CD4-positive, alpha-beta T cell (primary cell): ENCODE measurements around the gene CFAP61. TPM values are rescaled to one million over a fixed set of nuclear protein-coding genes. Genes with fewer than 3 reads are reported as not detected.
"Not testable (repeated sequence)": the region's sequence is repeated elsewhere in the genome, so short reads cannot be mapped to it uniquely, and the experiment has no call there.

Source experiments
- ATAC-seq: fragments of 200-7000 bp; cut with Tn5 transposase; one replicate; pipeline ENCODE4 v1.10.0; 2022; ENCODE audit warnings: mild to moderate bottlenecking; ENCODE audit not compliant: poor library complexity
- CTCF ChIA-PET: fragments of 350-600 bp; sonication (Branson Sonifier 250); formaldehyde crosslinking; loops from one replicate; lab custom pipeline; 2021; ENCODE audit warnings: antibody characterized with exemption, inconsistent platforms; lab: Charles Lee
- POLR2A ChIA-PET: fragments of 350-600 bp; sonication (Branson Sonifier 250); formaldehyde crosslinking; loops from one replicate; lab custom pipeline; 2021; ENCODE audit warnings: antibody characterized with exemption, inconsistent platforms; lab: Charles Lee
- DNase-seq, 14 experiments: peaks; one replicate each; pipeline ENCODE4 v3.0.0-alpha.2; 2013 to 2020; ENCODE audit warnings: mixed read lengths in 2 of 14
- H3K27ac ChIP-seq, 2 donors: one replicate each; pipeline versions ENCODE4 v1.5.1 to v1.7.0; 2013; ENCODE audit warnings: low read length in 2 of 2, low read depth in 1 of 2, mild to moderate bottlenecking in 1 of 2
- H3K27me3 ChIP-seq, 2 experiments: 1 replicate in 1 of 2; 2 replicates in 1 of 2; pipeline versions ENCODE4 v1.6.1 to v1.7.0; 2013; ENCODE audit warnings: low read length in 2 of 2, control low read depth in 1 of 2, mild to moderate bottlenecking in 1 of 2, moderate library complexity in 1 of 2; ENCODE audit not compliant: insufficient read depth in 2 of 2, control insufficient read depth in 1 of 2
- H3K36me3 ChIP-seq: one replicate; pipeline ENCODE4 v1.6.1; 2013; ENCODE audit warnings: low read length, control low read depth; ENCODE audit not compliant: insufficient read depth
- H3K4me1 ChIP-seq: one replicate; pipeline ENCODE4 v1.6.1; 2013; ENCODE audit warnings: low read length, control low read depth; ENCODE audit not compliant: insufficient read depth
- H3K4me3 ChIP-seq: one replicate; pipeline ENCODE4 v1.5.1; 2013; ENCODE audit warnings: mild to moderate bottlenecking, low read length, moderate library complexity
- H3K9me3 ChIP-seq, 2 experiments: 1 replicate in 1 of 2; 2 replicates in 1 of 2; pipeline versions ENCODE4 v1.6.1 to v1.7.0; 2013; ENCODE audit warnings: low read length in 2 of 2, mild to moderate bottlenecking in 2 of 2, control low read depth in 1 of 2, moderate library complexity in 1 of 2; ENCODE audit not compliant: control insufficient read depth in 1 of 2, insufficient read depth in 1 of 2
- H3K27ac Mint-ChIP-seq: one replicate; pipeline ENCODE4 v1.8.0; 2020; ENCODE audit warnings: mixed read lengths
- H3K27me3 Mint-ChIP-seq: one replicate; pipeline ENCODE4 v1.8.0; 2021; ENCODE audit warnings: mixed read lengths
- H3K36me3 Mint-ChIP-seq: one replicate; pipeline ENCODE4 v1.8.0; 2021; ENCODE audit warnings: low read depth, mixed read lengths
- H3K4me1 Mint-ChIP-seq: one replicate; pipeline ENCODE4 v1.8.0; 2021; ENCODE audit warnings: low read depth, mixed read lengths
- H3K4me3 Mint-ChIP-seq: one replicate; pipeline ENCODE4 v1.8.0; 2020; ENCODE audit warnings: mild to moderate bottlenecking, mixed read lengths
- H3K9me3 Mint-ChIP-seq: one replicate; pipeline ENCODE4 v1.8.0; 2020; ENCODE audit warnings: mixed read lengths
- intact Hi-C, 2 experiments: fragments of 100-400 bp; cut with DNase I in 1 of 2; cut with micrococcal nuclease in 1 of 2; formaldehyde crosslinking; loops; one replicate each; pipeline versions ENCODE4 v1.15.1 to v1.9.0; 2023 to 2025; cut with DNase I, micrococcal nuclease
- total RNA-seq, 174 experiments: library from RNA in 2 of 174; stranded (reverse) in 2 of 174; gene quantifications; one replicate each; pipeline ENCODE4 v1.2.3 and lab custom pipeline; 2021 to 2026
- TF ChIP-seq, protein P1 (sequence below): fragments of 200-600 bp; IDR thresholded peaks from one replicate; pipeline ENCODE4 v1.8.0; 2022; ENCODE audit warnings: antibody characterized with exemption, mild to moderate bottlenecking

CFAP61 gene
- total RNA-seq, 2 experiments from 2014 or later: not detected

GRCh38 chr20:20235681-20236080, 183.3 kb downstream of the CFAP61 start:
- Histone ChIP-seq H3K27ac (no peak overlapping the region), H3K36me3 (no peaks in the 10 kb centered on the region), H3K9me3 (peaks cover 0 to 6% of the 10 kb centered on the region in 2 experiments), H3K4me3 (no peak overlapping the region), H3K27me3 (no peaks in the 10 kb centered on the region), H3K4me1 (no peaks in the 10 kb centered on the region)
- Mint-ChIP-seq H3K4me3 (no peak overlapping the region), H3K4me1 (no peaks in the 10 kb centered on the region), H3K27ac (no peak overlapping the region), H3K36me3 (no peaks in the 10 kb centered on the region), H3K9me3 (no peaks in the 10 kb centered on the region), H3K27me3 (no peaks in the 10 kb centered on the region)
- no peak for ATAC-seq
- TF ChIP-seq, protein P1, sequence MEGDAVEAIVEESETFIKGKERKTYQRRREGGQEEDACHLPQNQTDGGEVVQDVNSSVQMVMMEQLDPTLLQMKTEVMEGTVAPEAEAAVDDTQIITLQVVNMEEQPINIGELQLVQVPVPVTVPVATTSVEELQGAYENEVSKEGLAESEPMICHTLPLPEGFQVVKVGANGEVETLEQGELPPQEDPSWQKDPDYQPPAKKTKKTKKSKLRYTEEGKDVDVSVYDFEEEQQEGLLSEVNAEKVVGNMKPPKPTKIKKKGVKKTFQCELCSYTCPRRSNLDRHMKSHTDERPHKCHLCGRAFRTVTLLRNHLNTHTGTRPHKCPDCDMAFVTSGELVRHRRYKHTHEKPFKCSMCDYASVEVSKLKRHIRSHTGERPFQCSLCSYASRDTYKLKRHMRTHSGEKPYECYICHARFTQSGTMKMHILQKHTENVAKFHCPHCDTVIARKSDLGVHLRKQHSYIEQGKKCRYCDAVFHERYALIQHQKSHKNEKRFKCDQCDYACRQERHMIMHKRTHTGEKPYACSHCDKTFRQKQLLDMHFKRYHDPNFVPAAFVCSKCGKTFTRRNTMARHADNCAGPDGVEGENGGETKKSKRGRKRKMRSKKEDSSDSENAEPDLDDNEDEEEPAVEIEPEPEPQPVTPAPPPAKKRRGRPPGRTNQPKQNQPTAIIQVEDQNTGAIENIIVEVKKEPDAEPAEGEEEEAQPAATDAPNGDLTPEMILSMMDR: no peak
- no peak for DNase-seq
- CTCF ChIA-PET: no interaction called here
- intact Hi-C loops: loop anchor here (2.0 to 10.0 kb wide), 2 partner anchors 151 kb away; no protein-coding TSS in a partner anchor
- POLR2A ChIA-PET: no interaction called here

GRCh38 chr20:20237093-20237959, 185.0 kb downstream of the CFAP61 start:
- H3K4me1 Mint-ChIP-seq: no peaks in the 10 kb centered on the region
- H3K36me3 Mint-ChIP-seq: no peaks in the 10 kb centered on the region
- ATAC-seq: no peak

DNA sequence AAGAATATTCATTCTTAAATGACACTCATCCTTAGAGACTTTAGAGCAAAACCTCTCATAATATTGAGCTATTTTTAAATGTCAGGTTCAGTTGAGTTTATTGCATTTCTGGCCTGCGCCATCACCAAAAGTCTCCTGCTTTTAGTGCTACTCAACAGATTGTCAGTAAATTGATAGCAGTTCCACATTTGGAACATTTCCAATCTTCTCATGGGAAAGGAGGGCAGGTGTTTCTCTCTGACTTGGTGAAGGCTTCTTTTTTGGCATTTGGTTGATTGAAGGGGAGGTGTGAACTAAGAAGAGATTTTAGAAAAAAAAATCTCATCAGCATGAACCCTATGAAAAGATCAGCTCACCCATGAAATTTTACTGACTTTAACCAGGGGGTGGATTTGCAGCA, 189.6 kb downstream of the CFAP61 start:
- H3K4me3 Mint-ChIP-seq: no peak overlapping the region
- Histone ChIP-seq H3K9me3 (no peaks in the 10 kb centered on the region), H3K36me3 (no peaks in the 10 kb centered on the region), H3K27ac (no peak overlapping the region), H3K27me3 (no peaks in the 10 kb centered on the region), H3K4me3 (no peak overlapping the region), H3K4me1 (no peaks in the 10 kb centered on the region)
- peaks cover 10% of the 10 kb centered on the region for H3K27me3 Mint-ChIP-seq
- H3K27ac Mint-ChIP-seq: no peak overlapping the region
- TF ChIP-seq, protein P1: no peak
- no peak for ATAC-seq
- H3K4me1 Mint-ChIP-seq: no peaks in the 10 kb centered on the region
- CTCF ChIA-PET: no interaction called here
- no peaks in the 10 kb centered on the region for H3K36me3 Mint-ChIP-seq
- intact Hi-C loops: no loop called here
- POLR2A ChIA-PET: no interaction called here
- no peak for DNase-seq
- H3K9me3 Mint-ChIP-seq: no peaks in the 10 kb centered on the region

More at GRCh38 chr20:20237093-20237959, 185.0 kb downstream of the CFAP61 start:
- H3K9me3 ChIP-seq: no peaks in the 10 kb centered on the region
- no peaks in the 10 kb centered on the region for H3K27me3 Mint-ChIP-seq
- intact Hi-C loops: loop anchor here (2.0 to 10.0 kb wide), 2 partner anchors 153 kb away; no protein-coding TSS in a partner anchor
- no peak overlapping the region for H3K27ac Mint-ChIP-seq
- H3K27ac ChIP-seq: no peak overlapping the region
- H3K36me3 ChIP-seq: no peaks in the 10 kb centered on the region
- ChIA-PET POLR2A (interaction anchor here (0.8 to 1.2 kb wide), 2 partner anchors 9 to 23 kb away, joined by 3 to 4 read pairs; no protein-coding TSS in a partner anchor), CTCF (no interaction called here)
- no peaks in the 10 kb centered on the region for H3K9me3 Mint-ChIP-seq
- no peak overlapping the region for H3K4me3 ChIP-seq
- H3K27me3 ChIP-seq: no peaks in the 10 kb centered on the region
- TF ChIP-seq, protein P1: peak; percentile 27
- peak in 3 of 14 experiments; percentile 20 to 38 (median 33) for DNase-seq
- H3K4me3 Mint-ChIP-seq: no peak overlapping the region
- H3K4me1 ChIP-seq: no peaks in the 10 kb centered on the region

DNA sequence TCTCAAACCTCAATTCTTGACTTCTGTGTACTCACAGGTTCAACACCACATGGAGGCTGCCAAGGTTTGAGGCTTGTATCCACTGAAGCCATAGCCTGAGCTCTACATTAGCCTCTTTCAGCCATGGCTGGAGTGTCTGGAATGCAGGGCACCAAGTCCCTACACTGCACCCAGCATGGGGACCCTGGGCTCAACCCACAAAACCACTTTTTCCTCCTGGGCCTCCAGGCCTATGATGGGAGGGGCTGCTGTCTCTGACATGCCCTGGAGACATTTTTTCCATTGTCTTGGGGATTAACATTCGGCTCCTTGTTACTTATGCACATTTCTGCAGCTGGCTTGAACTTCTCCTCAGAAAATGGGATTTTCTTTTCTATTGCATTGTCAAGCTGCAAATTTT, 192.1 kb downstream of the CFAP61 start:
- H3K9me3 ChIP-seq, H3K27me3 Mint-ChIP-seq, ATAC-seq, H3K4me3 ChIP-seq, H3K4me1 ChIP-seq, H3K27me3 ChIP-seq, intact Hi-C loops, CTCF ChIA-PET, POLR2A ChIA-PET, H3K4me1 Mint-ChIP-seq, H3K27ac Mint-ChIP-seq, DNase-seq, H3K9me3 Mint-ChIP-seq, H3K36me3 Mint-ChIP-seq, H3K36me3 ChIP-seq, H3K4me3 Mint-ChIP-seq, H3K27ac ChIP-seq: not testable (repeated sequence)
